ENCODE results near the gene ZFP92. TPM values are rescaled to one million over a fixed set of nuclear protein-coding genes. Genes with fewer than 3 reads are reported as not detected.

ZFP92 gene
- total and polyA plus RNA-seq, 2 of the 8 experiments (the other 6 are each of a cell fraction or from before 2014, with no cell fraction given), result 0.14 to 0.41 TPM

GRCh38 chrX:153445106-153445855 lies 34.0 kb downstream of the ZFP92 start:
- Histone ChIP-seq H3K9ac (replicated peaks in 1 of 4; ENCODE audit: extremely low read depth in 1 of 4, low read depth in 3 of 4, low read length in 3 of 4) (no peak overlapping the region), H3K4me1 (replicated peaks in 1 of 4; ENCODE audit: control insufficient read depth in 3 of 4, insufficient read depth in 4 of 4, low read length in 3 of 4) (no peaks in the 10 kb centered on the region), H2AK5ac (ENCODE audit: low read depth, low read length) (no peak overlapping the region), H4K91ac (replicated peaks; ENCODE audit: insufficient read length, low read length) (no peak overlapping the region), H2BK120ac (replicated peaks; ENCODE audit: low read depth, low read length) (no peak overlapping the region), H4K20me1 (replicated peaks in 1 of 2; ENCODE audit: control insufficient read depth in 1 of 2, insufficient read depth in 2 of 2, low read length in 2 of 2) (no peaks in the 10 kb centered on the region), H3K79me2 (ENCODE audit: control insufficient read depth in 1 of 2, insufficient read depth in 2 of 2, low read length in 2 of 2) (no peaks in the 10 kb centered on the region), H3K23ac (ENCODE audit: insufficient read length) (no peak overlapping the region), H4K8ac (ENCODE audit: extremely low read depth, insufficient read depth, low read length) (no peak overlapping the region), H3K4ac (replicated peaks; ENCODE audit: insufficient read length, low read depth, low read length) (no peak overlapping the region), H2BK15ac (ENCODE audit: low read length) (no peak overlapping the region), H3K4me2 (ENCODE audit: insufficient read depth in 1 of 2, low read depth in 2 of 2, low read length in 2 of 2) (no peak overlapping the region), H2AFZ (ENCODE audit: low read length) (no peak overlapping the region), H3K79me1 (ENCODE audit: low read depth, low read length) (no peaks in the 10 kb centered on the region), H3K23me2 (ENCODE audit: low read depth, low read length) (no peaks in the 10 kb centered on the region), H3K4me3 (ENCODE audit: extremely low read depth in 1 of 4, insufficient read depth in 2 of 4, low read depth in 3 of 4, low read length in 4 of 4) (no peak overlapping the region), H3K36me3 (ENCODE audit: control insufficient read depth in 2 of 4, insufficient read depth in 4 of 4, low read length in 3 of 4) (no peaks in the 10 kb centered on the region; a peak in 1 of 8 replicates), H3K56ac (replicated peaks; ENCODE audit: insufficient read length, low read depth, low read length) (no peak overlapping the region), H4K5ac (ENCODE audit: insufficient read length, low read depth, low read length) (no peak overlapping the region), H3K9me3 (ENCODE audit: insufficient read depth in 2 of 2, low read depth in 1 of 2, low read length in 1 of 2) (no peaks in the 10 kb centered on the region), H2BK5ac (ENCODE audit: low read depth, low read length) (no peak overlapping the region), H3K27me3 (replicated peaks in 1 of 4; ENCODE audit: control insufficient read depth in 3 of 4, extremely low read depth in 1 of 4, insufficient read depth in 3 of 4, low read length in 3 of 4) (no peaks in the 10 kb centered on the region), H2BK20ac (ENCODE audit: low read length) (no peak overlapping the region), H3K27ac (ENCODE audit: low read depth, low read length) (no peak overlapping the region), H2BK12ac (ENCODE audit: low read depth, low read length) (no peak overlapping the region), H3K14ac (ENCODE audit: insufficient read length) (no peak overlapping the region), H3K18ac (ENCODE audit: extremely low read depth, low read length) (no peak overlapping the region)
- no peak for FAIRE-seq
- ChIA-PET POLR2A (ENCODE audit: partially characterized antibody) (interaction anchor here (1.2 kb wide), 1 partner anchor 10 kb away, joined by 3 read pairs; no protein-coding TSS in a partner anchor), CTCF (ENCODE audit: partially characterized antibody) (interaction anchor here (0.8 to 1.5 kb wide), 6 partner anchors 11 to 503 kb away, joined by 3 to 7 read pairs (median 3); no protein-coding TSS in a partner anchor)
- WGBS, 2 experiments (ENCODE audit: extremely low coverage in 1 of 2, insufficient coverage in 1 of 2, insufficient read length in 1 of 2, insufficient replicate concordance in 2 of 2, low coverage in 1 of 2, low lambda C conversion rate in 2 of 2, missing lambda C conversion rate in 1 of 2), result 92% methylated on average over 13 of the region's 35 CpGs; no CpG with 5 or more reads in 1 of the 2 experiments
- DNase-seq (ENCODE audit: low read depth in 1 of 2, low spot score in 2 of 2), result no peak

Data from H1 (cell line).